AML-193 (cell line): ENCODE data around the gene GRM1.

Experiments
- DNase-seq, 2 experiments: peaks; one replicate each; lab custom pipeline; 2025; lab: John Stamatoyannopoulos, UW

Gene GRM1

GRCh38 chr6:146364816-146365594, 336.1 kb downstream of the GRM1 start:
- no peak for DNase-seq

- no peak for DNase-seq
These were observed 338.2 kb downstream of the GRM1 start for GRCh38 chr6:146367061-146367460.

GRCh38 chr6:146369866-146370265, 341.0 kb downstream of the GRM1 start:
- no peak for DNase-seq

GRCh38 chr6:146381486-146381885, 352.6 kb downstream of the GRM1 start:
- no peak for DNase-seq

GRCh38 chr6:146388736-146389364, 360.0 kb downstream of the GRM1 start:
- DNase-seq = no peak

- DNase-seq = no peak
These were observed 360.9 kb downstream of the GRM1 start for GRCh38 chr6:146389740-146390139.

- DNase-seq = no peak
These were observed 368.8 kb downstream of the GRM1 start for GRCh38 chr6:146397638-146398037.

- no peak for DNase-seq
These were observed 373.6 kb downstream of the GRM1 start for GRCh38 chr6:146402476-146402875.

GRCh38 chr6:146408583-146408982, 379.7 kb downstream of the GRM1 start:
- DNase-seq = no peak

- DNase-seq = no peak
These were observed 382.2 kb downstream of the GRM1 start for GRCh38 chr6:146410851-146411595.

GRCh38 chr6:146419576-146419975, 390.7 kb downstream of the GRM1 start:
- no peak for DNase-seq

- DNase-seq = no peak
These were observed 391.4 kb downstream of the GRM1 start for GRCh38 chr6:146420255-146420654.

- DNase-seq = no peak
These were observed 394.0 kb downstream of the GRM1 start for GRCh38 chr6:146422789-146423375.

GRCh38 chr6:146423452-146423851, 394.6 kb downstream of the GRM1 start:
- DNase-seq = no peak

GRCh38 chr6:146426516-146426915, 397.7 kb downstream of the GRM1 start:
- DNase-seq = no peak

GRCh38 chr6:146429831-146430230, 401.0 kb downstream of the GRM1 start:
- DNase-seq = no peak

- DNase-seq = no peak
These were observed 405.2 kb downstream of the GRM1 start for GRCh38 chr6:146433881-146434731.

- DNase-seq = no peak
These were observed 406.0 kb downstream of the GRM1 start for GRCh38 chr6:146434732-146435390.

- DNase-seq = no peak
These were observed 413.0 kb downstream of the GRM1 start for GRCh38 chr6:146441907-146442306.

GRCh38 chr6:146444189-146444588, 415.3 kb downstream of the GRM1 start:
- DNase-seq = no peak

- DNase-seq = no peak
These were observed 416.4 kb downstream of the GRM1 start for GRCh38 chr6:146445233-146445632.
